ENCODE measurements around the gene PDE4B.

PDE4B gene

DNA sequence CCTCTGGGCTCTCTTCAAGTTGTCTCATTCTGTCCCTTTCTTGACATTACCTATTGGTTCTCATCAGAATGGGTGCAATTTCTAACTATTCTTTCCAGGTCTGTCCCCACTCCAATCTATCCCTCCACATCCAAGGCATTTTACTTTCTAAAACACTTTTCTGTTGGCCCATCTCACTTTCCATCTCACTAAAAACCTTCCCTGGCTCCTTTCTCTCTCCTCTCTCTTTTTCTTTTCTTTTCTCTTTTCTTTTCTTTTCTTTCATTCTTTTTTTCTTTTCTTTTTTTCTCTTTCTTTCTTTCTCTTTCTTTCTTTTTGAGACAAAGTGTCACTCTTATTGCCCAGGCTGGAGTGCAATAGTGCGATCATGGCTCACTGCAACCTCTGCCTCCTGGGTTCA, 462.1 kb downstream of the PDE4B start:
- TF ChIP-seq, protein P1, sequence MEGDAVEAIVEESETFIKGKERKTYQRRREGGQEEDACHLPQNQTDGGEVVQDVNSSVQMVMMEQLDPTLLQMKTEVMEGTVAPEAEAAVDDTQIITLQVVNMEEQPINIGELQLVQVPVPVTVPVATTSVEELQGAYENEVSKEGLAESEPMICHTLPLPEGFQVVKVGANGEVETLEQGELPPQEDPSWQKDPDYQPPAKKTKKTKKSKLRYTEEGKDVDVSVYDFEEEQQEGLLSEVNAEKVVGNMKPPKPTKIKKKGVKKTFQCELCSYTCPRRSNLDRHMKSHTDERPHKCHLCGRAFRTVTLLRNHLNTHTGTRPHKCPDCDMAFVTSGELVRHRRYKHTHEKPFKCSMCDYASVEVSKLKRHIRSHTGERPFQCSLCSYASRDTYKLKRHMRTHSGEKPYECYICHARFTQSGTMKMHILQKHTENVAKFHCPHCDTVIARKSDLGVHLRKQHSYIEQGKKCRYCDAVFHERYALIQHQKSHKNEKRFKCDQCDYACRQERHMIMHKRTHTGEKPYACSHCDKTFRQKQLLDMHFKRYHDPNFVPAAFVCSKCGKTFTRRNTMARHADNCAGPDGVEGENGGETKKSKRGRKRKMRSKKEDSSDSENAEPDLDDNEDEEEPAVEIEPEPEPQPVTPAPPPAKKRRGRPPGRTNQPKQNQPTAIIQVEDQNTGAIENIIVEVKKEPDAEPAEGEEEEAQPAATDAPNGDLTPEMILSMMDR (IDR thresholded peaks at IDR 0.05): no peak
- no peaks in the 10 kb centered on the region for H3K9me3 ChIP-seq
- peaks cover 16 to 22% of the 10 kb centered on the region in 2 experiments for H3K4me1 ChIP-seq (ENCODE audit: control insufficient read depth in 1 of 2, insufficient read depth in 1 of 2, low read depth in 1 of 2, low read length in 1 of 2)
- H3K27me3 ChIP-seq: no peaks in the 10 kb centered on the region
- H3K27ac ChIP-seq: no peak overlapping the region
- no peaks in the 10 kb centered on the region for H3K36me3 ChIP-seq
- no peak overlapping the region for H3K4me3 ChIP-seq (ENCODE audit: low read depth in 1 of 2, low read length in 1 of 2)

DNA sequence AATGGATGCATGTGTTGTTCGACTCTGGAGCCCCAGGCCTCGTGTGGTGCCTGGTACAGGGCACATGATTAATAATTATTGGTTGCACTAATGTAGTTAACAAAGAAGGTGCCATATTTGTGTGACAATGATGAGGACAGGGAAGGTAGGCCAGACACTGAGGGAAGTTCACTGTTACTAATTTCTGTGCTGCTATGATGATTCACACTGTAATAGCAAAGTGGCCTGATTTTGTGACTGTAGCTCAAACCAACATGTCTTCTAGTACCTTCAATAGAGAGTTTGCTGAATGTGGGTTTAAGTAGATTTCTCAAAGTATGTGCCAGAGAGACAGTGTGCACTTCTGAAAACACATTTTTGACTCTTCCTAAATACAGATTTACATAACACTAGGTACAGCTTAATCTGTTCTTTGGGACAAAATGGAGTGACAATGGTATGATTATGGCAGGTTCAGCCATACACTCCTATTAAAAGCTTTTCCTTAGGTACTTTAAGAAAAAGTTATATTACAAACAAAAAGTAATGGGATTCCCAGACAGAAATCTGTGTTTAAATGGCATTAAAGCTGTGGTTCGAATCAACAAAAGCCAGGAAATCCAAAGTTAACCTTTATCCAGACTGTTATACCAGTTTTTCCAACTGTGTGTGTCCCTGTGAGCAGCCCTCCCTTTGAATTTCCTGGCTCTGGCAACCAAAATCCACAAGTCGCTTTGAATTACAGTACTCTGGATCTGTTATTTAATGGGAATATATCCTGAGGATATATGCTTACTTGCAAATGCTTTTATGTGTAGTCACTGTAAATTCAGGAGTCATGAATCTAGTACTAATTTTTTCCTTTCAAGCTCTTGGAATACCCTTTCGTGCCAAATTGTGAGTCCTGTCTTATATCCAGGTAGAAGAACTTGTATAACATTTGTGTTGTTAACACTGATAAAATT, 464.2 kb downstream of the PDE4B start:
- no peak overlapping the region for H3K27ac ChIP-seq
- TF ChIP-seq, protein P1 (IDR thresholded peaks at IDR 0.05): no peak
- no peaks in the 10 kb centered on the region for H3K36me3 ChIP-seq
- H3K4me1 ChIP-seq (ENCODE audit: control insufficient read depth in 1 of 2, insufficient read depth in 1 of 2, low read depth in 1 of 2, low read length in 1 of 2): peaks cover 5 to 6% of the 10 kb centered on the region in 2 experiments
- no peak overlapping the region for H3K4me3 ChIP-seq (ENCODE audit: low read depth in 1 of 2, low read length in 1 of 2)
- H3K27me3 ChIP-seq: no peaks in the 10 kb centered on the region
- no peaks in the 10 kb centered on the region for H3K9me3 ChIP-seq

DNA sequence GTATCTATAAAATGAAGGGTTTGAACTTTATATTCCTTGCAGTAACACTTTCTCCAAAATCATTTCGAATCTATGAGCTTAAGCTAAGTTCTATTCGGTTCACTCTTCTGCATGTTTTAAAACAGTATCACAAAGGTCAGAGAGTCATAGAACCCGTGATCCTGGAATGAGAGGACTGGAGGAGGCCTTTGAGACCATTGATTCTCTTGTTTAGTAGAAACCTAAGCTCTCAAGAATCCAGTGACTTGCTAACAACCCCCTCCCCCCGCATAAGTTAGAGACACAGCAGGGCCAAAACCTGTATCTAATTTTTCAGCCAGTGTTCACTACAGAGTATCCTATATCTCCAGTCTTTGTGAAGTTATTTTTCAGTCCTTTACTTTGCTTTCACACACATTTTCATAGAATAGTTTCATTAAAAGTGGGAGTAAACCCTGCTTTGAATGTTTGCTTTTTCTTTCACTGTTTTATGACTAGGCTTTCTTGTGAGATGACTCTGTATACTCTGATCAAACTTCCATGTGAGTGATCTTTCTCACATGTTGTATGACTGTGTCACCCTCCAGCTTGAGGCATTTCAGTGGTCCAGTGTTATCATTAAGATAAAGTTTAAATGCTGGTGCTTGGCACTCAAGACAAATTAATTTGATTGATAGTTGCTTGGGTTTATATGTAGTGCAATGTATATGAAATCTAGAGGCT, 465.9 kb downstream of the PDE4B start:
- H3K27me3 ChIP-seq: no peaks in the 10 kb centered on the region
- H3K4me3 ChIP-seq (ENCODE audit: low read depth in 1 of 2, low read length in 1 of 2): no peak overlapping the region
- no peaks in the 10 kb centered on the region for H3K9me3 ChIP-seq
- H3K4me1 ChIP-seq (ENCODE audit: control insufficient read depth in 1 of 2, insufficient read depth in 1 of 2, low read depth in 1 of 2, low read length in 1 of 2): no peaks in the 10 kb centered on the region
- no peaks in the 10 kb centered on the region for H3K36me3 ChIP-seq
- TF ChIP-seq, protein P1 (IDR thresholded peaks at IDR 0.05): no peak
- H3K27ac ChIP-seq: no peak overlapping the region

DNA sequence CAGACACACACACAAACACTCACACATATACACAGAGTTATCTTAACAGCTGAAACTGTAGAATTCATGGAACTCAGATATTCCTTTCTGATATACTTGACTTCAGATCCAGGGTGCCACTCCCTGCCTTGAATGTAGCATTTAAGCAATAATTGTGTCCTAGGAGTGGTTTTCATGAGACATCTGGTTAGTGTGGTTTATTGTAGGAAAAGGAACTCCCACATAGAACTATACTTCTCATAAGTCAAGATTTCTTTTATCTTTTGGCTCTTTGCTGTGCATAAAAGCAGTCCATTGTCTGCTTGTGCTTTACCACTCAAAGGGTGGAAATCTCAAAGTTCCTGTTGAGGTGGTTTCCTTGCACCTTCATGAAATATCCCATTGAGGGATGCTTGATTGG, 468.7 kb downstream of the PDE4B start:
- H3K27ac ChIP-seq: no peak overlapping the region
- no peak overlapping the region for H3K4me3 ChIP-seq (ENCODE audit: low read depth in 1 of 2, low read length in 1 of 2)
- H3K4me1 ChIP-seq (ENCODE audit: control insufficient read depth in 1 of 2, insufficient read depth in 1 of 2, low read depth in 1 of 2, low read length in 1 of 2): peaks cover 2 to 4% of the 10 kb centered on the region in 2 experiments
- TF ChIP-seq, protein P1 (IDR thresholded peaks at IDR 0.05): no peak
- no peaks in the 10 kb centered on the region for H3K27me3 ChIP-seq
- H3K9me3 ChIP-seq: no peaks in the 10 kb centered on the region
- H3K36me3 ChIP-seq: no peaks in the 10 kb centered on the region

DNA sequence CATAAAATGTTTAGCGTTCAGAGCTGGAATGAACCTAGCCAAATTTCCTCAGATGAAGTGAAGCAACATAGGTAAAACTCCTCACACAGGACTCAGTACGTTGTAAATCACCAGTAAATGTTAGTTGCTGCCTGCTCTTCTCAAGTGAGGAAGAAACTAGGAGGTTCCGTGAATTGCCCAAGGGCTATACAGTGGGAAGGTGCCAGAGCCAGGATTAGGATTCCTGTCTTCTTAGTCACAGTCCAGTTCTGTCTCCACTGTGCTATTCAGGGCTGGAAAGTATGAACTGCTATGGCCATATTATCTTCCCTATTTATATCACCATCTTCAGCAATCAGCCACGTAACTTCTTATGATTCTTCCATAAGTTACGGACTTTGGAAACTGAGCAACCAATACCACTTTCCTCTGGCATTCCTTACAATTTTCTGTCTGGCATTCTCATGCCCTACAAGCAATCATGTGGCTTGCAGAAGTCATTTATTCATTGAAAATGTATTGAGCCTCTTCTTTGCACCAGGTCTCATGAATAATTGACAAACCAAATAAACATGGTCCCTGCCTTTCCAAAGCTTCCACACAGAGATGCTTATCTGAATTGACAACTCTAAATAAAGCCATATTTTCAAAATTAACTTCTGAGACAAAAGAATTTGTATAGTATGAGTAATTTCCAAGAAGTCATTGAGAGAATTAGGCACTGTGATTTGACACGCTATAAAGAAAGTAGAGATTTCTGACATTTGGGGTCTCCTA, 469.7 kb downstream of the PDE4B start:
- Histone ChIP-seq H3K9me3 (no peaks in the 10 kb centered on the region), H3K36me3 (no peaks in the 10 kb centered on the region), H3K4me1 (ENCODE audit: control insufficient read depth in 1 of 2, insufficient read depth in 1 of 2, low read depth in 1 of 2, low read length in 1 of 2) (peaks cover 13 to 15% of the 10 kb centered on the region in 2 experiments), H3K4me3 (ENCODE audit: low read depth in 1 of 2, low read length in 1 of 2) (no peak overlapping the region), H3K27me3 (no peaks in the 10 kb centered on the region), H3K27ac (no peak overlapping the region)
- TF ChIP-seq, protein P1 (IDR thresholded peaks at IDR 0.05): no peak

All from neutrophil (primary cell).